ENCODE measurements around the gene AMBP.

Gene AMBP

DNA sequence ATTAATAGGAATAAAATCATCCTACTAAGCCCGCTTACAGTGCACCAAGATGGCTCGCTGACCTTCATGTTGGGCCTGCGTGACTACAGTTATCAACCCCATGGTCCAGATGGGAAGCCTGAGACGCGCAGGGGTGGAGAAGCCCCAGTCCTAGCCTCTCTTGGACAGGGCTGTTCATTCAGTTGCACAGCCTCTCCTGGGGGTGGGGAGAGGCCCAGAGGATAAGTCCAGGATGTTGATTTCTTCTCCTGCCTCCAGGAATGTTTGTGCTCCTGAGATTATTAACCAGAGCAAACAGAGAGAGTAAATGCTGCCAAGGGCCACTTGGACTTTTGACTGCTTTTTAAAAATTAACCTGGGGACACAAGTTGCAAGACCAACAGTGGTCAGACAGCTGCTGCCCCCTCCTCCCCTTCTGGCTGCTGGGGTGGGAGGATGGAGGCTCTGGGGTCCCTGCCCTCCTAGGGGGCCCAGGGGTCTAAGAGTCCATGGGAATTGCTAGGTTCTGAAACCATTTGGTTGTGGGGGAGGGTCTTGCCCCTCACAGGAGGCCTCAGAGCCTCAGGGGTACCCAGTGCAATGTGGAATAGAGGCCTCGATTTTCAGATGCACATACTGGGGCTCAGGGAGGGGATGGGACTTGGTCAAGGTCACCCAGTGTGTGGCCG is 2.8 kb upstream of the AMBP start:
- TF ChIP-seq NFIC (IDR thresholded peaks at IDR 0.05) (no peak), TAF1 (IDR thresholded peaks at IDR 0.05; ENCODE audit: low read depth) (no peak)

DNA sequence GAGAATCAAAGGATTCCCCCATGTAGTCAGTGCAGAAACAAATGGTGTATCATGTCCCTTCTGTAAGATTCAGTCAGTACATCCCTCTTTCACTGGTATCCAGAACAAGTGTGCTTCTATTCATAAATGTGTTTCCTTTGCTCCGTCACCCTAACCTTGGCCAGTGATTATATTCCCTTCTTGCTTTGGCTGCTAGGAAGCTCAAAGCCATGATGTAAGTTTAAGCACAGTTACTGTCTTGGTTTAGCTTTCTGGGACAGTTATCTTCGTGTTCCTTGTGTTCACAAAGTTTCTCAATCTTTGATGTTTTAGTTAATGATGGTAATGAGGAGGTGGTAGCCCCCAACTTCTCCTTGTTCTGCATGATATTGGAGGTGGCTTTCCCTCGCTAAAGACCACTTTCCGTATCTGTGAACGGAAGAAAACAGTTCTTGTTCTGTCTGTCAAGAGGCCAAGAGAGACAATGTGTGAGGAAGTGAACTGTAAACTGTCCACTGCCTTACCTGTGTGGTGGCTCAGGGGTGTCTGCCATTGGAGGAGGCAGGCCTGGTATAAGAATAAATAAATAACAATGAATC is 2.2 kb upstream of the AMBP start:
- TF ChIP-seq NFIC (IDR thresholded peaks at IDR 0.05) (no peak), TEAD4 (IDR thresholded peaks at IDR 0.05) (no peak), CREB1 (IDR thresholded peaks at IDR 0.05; ENCODE audit: low read depth) (no peak), TCF12 (IDR thresholded peaks at IDR 0.05; ENCODE audit: low read depth) (no peak), TAF1 (IDR thresholded peaks at IDR 0.05; ENCODE audit: low read depth) (no peak), YY1 (IDR thresholded peaks at IDR 0.05; ENCODE audit: low read depth) (no peak), EP300 (IDR thresholded peaks at IDR 0.05; ENCODE audit: borderline replicate concordance) (no peak), CEBPB (IDR thresholded peaks at IDR 0.05) (no peak), EGR1 (IDR thresholded peaks at IDR 0.05) (no peak), ZBTB7A (IDR thresholded peaks at IDR 0.05; ENCODE audit: low read depth) (no peak)
- TF ChIP-seq, protein P1, sequence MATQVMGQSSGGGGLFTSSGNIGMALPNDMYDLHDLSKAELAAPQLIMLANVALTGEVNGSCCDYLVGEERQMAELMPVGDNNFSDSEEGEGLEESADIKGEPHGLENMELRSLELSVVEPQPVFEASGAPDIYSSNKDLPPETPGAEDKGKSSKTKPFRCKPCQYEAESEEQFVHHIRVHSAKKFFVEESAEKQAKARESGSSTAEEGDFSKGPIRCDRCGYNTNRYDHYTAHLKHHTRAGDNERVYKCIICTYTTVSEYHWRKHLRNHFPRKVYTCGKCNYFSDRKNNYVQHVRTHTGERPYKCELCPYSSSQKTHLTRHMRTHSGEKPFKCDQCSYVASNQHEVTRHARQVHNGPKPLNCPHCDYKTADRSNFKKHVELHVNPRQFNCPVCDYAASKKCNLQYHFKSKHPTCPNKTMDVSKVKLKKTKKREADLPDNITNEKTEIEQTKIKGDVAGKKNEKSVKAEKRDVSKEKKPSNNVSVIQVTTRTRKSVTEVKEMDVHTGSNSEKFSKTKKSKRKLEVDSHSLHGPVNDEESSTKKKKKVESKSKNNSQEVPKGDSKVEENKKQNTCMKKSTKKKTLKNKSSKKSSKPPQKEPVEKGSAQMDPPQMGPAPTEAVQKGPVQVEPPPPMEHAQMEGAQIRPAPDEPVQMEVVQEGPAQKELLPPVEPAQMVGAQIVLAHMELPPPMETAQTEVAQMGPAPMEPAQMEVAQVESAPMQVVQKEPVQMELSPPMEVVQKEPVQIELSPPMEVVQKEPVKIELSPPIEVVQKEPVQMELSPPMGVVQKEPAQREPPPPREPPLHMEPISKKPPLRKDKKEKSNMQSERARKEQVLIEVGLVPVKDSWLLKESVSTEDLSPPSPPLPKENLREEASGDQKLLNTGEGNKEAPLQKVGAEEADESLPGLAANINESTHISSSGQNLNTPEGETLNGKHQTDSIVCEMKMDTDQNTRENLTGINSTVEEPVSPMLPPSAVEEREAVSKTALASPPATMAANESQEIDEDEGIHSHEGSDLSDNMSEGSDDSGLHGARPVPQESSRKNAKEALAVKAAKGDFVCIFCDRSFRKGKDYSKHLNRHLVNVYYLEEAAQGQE (IDR thresholded peaks at IDR 0.05; ENCODE audit: low read depth): no peak
- TF ChIP-seq, protein P2, sequence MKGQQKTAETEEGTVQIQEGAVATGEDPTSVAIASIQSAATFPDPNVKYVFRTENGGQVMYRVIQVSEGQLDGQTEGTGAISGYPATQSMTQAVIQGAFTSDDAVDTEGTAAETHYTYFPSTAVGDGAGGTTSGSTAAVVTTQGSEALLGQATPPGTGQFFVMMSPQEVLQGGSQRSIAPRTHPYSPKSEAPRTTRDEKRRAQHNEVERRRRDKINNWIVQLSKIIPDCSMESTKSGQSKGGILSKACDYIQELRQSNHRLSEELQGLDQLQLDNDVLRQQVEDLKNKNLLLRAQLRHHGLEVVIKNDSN (IDR thresholded peaks at IDR 0.05): no peak

DNA sequence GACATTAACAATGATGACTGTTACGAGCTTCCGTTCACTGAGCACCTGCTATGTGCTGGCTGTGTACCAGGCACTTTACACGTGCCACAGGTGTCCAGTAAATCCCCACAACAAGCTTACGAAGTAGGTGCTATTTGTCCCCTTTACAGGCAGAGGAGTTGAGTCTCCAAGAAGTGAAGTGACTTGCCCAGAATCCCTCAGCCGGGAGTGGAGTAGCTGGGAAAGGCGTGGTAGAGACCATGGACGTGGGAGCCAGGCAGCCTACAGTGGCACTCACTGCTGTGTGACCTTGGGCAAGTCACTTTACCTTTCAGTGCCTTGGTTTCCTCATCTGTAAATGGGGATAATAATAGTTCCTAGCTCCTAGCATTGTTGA is 669 bp upstream of the AMBP start:
- no peak for TF ChIP-seq TEAD4 (IDR thresholded peaks at IDR 0.05)
- no peak for TF ChIP-seq EP300 (IDR thresholded peaks at IDR 0.05; ENCODE audit: borderline replicate concordance)
- no peak for TF ChIP-seq NFIC (IDR thresholded peaks at IDR 0.05)
- TF ChIP-seq YY1 (IDR thresholded peaks at IDR 0.05; ENCODE audit: low read depth): no peak

DNA sequence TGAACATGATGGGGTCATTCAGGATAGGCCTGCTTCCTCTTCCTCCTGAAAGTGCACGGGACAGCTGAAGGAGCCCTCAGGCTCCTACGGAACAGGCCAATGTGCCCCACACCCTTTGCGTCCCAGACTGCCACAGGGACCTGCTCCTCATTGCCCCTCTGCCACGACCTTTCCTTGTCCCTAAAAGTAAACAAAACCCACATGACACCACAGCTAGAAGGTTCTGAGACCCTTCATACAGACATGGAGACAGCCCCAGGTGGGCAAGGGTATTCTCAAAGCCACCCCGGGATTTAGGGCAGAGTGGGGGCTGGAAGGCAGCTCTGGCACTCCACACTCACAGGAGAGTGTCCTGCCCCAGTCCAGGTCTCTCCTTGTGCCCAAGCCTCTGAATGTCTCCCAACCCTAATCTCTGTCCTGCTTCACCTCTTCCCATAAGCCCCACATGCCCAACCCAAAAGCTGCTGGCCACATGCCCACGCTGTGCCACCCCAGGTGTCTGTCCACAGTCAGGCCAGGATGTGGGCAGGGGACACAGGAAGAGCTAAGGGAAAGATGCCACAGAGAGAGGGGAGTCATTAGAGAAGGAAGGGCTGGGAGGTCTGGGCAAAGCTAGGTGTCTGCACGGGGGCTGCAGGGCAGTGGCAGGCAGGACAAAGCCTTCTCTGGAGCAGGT is 800 bp downstream of the AMBP start:
- TF ChIP-seq NFIC (IDR thresholded peaks at IDR 0.05) (no peak), EP300 (IDR thresholded peaks at IDR 0.05; ENCODE audit: borderline replicate concordance) (no peak), TCF12 (IDR thresholded peaks at IDR 0.05; ENCODE audit: low read depth) (no peak), CEBPB (IDR thresholded peaks at IDR 0.05) (no peak), FOXM1 (IDR thresholded peaks at IDR 0.05; ENCODE audit: borderline replicate concordance, low read depth) (no peak), ZBTB7A (IDR thresholded peaks at IDR 0.05; ENCODE audit: low read depth) (no peak), YY1 (IDR thresholded peaks at IDR 0.05; ENCODE audit: low read depth) (no peak), EGR1 (IDR thresholded peaks at IDR 0.05) (no peak), TEAD4 (IDR thresholded peaks at IDR 0.05) (no peak)
- TF ChIP-seq, protein P2 (IDR thresholded peaks at IDR 0.05): no peak
- TF ChIP-seq, protein P1 (IDR thresholded peaks at IDR 0.05; ENCODE audit: low read depth): no peak
- TF ChIP-seq, protein P3, sequence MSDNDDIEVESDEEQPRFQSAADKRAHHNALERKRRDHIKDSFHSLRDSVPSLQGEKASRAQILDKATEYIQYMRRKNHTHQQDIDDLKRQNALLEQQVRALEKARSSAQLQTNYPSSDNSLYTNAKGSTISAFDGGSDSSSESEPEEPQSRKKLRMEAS (IDR thresholded peaks at IDR 0.05): no peak

DNA sequence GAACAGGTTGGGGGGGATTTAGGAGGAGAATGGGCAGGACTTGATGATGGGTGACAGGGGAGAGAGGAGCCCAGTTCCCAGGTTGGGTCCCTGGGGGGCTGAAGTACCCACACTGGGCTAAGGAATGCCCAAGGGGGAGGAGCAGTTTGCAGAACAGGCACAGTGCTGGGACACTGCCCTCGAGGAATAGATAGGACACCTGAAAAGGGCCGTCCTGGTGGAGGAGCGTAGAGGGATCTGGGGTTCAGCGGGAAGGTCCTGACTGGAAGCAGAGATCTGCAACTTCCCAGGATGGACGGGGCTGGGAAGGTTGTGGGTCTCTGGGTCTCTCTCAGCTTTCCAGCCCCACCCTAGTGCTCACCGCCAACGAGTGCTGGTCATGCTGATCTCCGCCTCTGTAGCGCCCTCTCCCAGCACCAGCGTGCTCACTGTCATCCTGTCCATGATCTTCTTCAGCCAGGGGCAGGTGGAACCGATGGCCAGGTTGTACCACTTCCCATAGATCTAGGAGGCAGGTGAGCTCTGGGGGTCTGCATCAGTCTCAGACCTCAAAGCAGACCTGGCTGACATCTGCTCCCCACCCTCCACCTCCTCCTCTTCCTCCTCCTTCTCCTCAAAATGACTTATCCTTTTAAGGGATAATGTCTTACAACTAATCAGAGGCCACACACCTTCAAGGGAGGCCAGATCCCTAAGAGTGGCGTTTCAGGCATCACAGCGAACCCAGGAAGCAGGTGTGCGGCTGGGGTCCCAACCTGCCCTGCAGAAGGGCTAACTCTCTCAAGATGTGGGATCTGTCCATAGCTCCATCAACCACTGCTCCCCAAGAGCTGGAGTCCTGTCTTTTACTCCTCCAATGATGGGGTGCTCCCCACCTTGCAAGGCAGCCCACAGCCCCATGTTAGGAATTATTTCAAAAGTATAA is 1.6 kb downstream of the AMBP start:
- no peak for TF ChIP-seq RAD21 (IDR thresholded peaks at IDR 0.05; ENCODE audit: low read depth)
- TF ChIP-seq, protein P3 (IDR thresholded peaks at IDR 0.05): no peak
- TF ChIP-seq CEBPB (IDR thresholded peaks at IDR 0.05): no peak
- TF ChIP-seq EGR1 (IDR thresholded peaks at IDR 0.05): no peak
- TF ChIP-seq, protein P2 (IDR thresholded peaks at IDR 0.05): no peak
- no peak for TF ChIP-seq FOXM1 (IDR thresholded peaks at IDR 0.05; ENCODE audit: borderline replicate concordance, low read depth)
- no peak for TF ChIP-seq ZBTB7A (IDR thresholded peaks at IDR 0.05; ENCODE audit: low read depth)
- TF ChIP-seq TAF1 (IDR thresholded peaks at IDR 0.05; ENCODE audit: low read depth): no peak
- TF ChIP-seq YY1 (IDR thresholded peaks at IDR 0.05; ENCODE audit: low read depth): no peak
- TF ChIP-seq, protein P1 (IDR thresholded peaks at IDR 0.05; ENCODE audit: low read depth): no peak
- TF ChIP-seq NFIC (IDR thresholded peaks at IDR 0.05): no peak
- TF ChIP-seq EP300 (IDR thresholded peaks at IDR 0.05; ENCODE audit: borderline replicate concordance): no peak

Data from Ishikawa (cell line).